Ishikawa (cell line): Measurements from ENCODE around the gene BTBD9.

Experiments used
- CREB1 ChIP-seq: IDR thresholded peaks from 2 replicates; pipeline ENCODE4 v1.6.1; 2012; ENCODE audit warnings: low read depth
- EP300 ChIP-seq: IDR thresholded peaks from 2 replicates; pipeline ENCODE4 v1.6.1; 2012; ENCODE audit warnings: borderline replicate concordance
- TF ChIP-seq, protein P1 (sequence below): IDR thresholded peaks from 2 replicates; pipeline ENCODE4 v1.6.1; 2012

DNA sequence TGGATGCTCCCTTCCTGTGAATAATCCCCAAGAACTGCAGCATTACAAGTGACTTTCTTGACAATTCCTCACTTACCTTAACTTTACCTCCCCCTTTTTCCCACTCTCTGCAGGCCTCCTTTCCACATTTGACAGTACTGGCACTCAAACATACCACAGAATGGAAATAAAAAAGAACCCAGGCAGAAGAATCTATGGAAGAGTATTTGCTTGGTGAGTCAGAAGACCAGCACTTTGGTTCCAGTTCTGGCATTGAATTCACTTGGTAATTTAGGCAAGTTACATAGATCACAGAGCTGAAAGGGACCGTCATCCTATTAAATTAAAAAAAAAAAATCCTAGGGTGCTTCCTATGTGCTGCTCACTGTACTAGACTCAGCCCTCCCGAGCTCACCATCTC is 55.0 kb downstream of the BTBD9 start:
- TF ChIP-seq EP300 (no peak), CREB1 (no peak)
- TF ChIP-seq, protein P1, sequence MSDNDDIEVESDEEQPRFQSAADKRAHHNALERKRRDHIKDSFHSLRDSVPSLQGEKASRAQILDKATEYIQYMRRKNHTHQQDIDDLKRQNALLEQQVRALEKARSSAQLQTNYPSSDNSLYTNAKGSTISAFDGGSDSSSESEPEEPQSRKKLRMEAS, result no peak
